Suprapubic skin (tissue), 4 donors: ENCODE measurements around the gene PROC. TPM values are rescaled to one million over a fixed set of nuclear protein-coding genes. Genes with fewer than 3 reads are reported as not detected.
"Not testable (repeated sequence)": the region's sequence is repeated elsewhere in the genome, so short reads cannot be mapped to it uniquely, and the experiment has no call there.

ENCODE experiments used
- DNase-seq, 2 donors: peaks; one replicate each; pipeline ENCODE4 v3.0.0-alpha.2; 2019; ENCODE audit warnings: low spot score in 2 of 2
- H3K27ac ChIP-seq: fragments of 200-600 bp; sonication (generic); one replicate; pipeline ENCODE4 v1.5.1; 2019
- H3K27me3 ChIP-seq: fragments of 200-600 bp; sonication (generic); one replicate; pipeline ENCODE4 v1.5.1; 2019
- H3K36me3 ChIP-seq: fragments of 200-600 bp; sonication (generic); one replicate; pipeline ENCODE4 v1.5.1; 2019
- H3K4me1 ChIP-seq: fragments of 200-600 bp; sonication (generic); one replicate; pipeline ENCODE4 v1.5.1; 2019
- H3K4me3 ChIP-seq: fragments of 200-600 bp; sonication (generic); one replicate; pipeline ENCODE4 v1.5.1; 2019; ENCODE audit warnings: mild to moderate bottlenecking
- H3K9me3 ChIP-seq: fragments of 200-600 bp; sonication (generic); one replicate; pipeline ENCODE4 v1.5.1; 2019
- EP300 ChIP-seq: sonication (generic); formaldehyde crosslinking; IDR thresholded peaks from one replicate; pipeline ENCODE4 v1.6.1; 2017; ENCODE audit warnings: antibody characterized with exemption
- POLR2A ChIP-seq, 2 donors: fragments of 450-650 bp; IDR thresholded peaks; one replicate each; pipeline ENCODE4 v1.6.1; 2017; ENCODE audit warnings: antibody characterized with exemption in 2 of 2, mild to moderate bottlenecking in 2 of 2, moderate library complexity in 2 of 2
- POLR2AphosphoS5 ChIP-seq, 3 donors: sonication (generic); formaldehyde crosslinking; IDR thresholded peaks; one replicate each; pipeline ENCODE4 v1.6.1; 2017; ENCODE audit warnings: antibody characterized with exemption in 3 of 3
- WGBS: methylation state at CpG from one replicate; pipeline ENCODE4 v1.1.5; 2018; 5-methylcytosine and 5-hydroxymethylcytosine counted together
- total RNA-seq, 4 donors: library from RNA; depleted of rRNA; stranded (reverse); fragments of >200 nt; gene quantifications; one replicate each; pipeline ENCODE4 v1.1.0, GENCODE V29; 2016
- TF ChIP-seq, protein P1 (sequence below), 2 donors: fragments of 200-600 bp in 1 of 2; fragments of 450-650 bp in 1 of 2; sonication (generic) in 1 of 2; IDR thresholded peaks; one replicate each; pipeline ENCODE4 v1.5.1; 2016 to 2019; ENCODE audit warnings: antibody characterized with exemption in 2 of 2, mild to moderate bottlenecking in 1 of 2, moderate library complexity in 1 of 2

Gene PROC
- total RNA-seq, 4 donors from 2014 or later: 0.36 to 7.1 TPM; not detected in 2

DNA sequence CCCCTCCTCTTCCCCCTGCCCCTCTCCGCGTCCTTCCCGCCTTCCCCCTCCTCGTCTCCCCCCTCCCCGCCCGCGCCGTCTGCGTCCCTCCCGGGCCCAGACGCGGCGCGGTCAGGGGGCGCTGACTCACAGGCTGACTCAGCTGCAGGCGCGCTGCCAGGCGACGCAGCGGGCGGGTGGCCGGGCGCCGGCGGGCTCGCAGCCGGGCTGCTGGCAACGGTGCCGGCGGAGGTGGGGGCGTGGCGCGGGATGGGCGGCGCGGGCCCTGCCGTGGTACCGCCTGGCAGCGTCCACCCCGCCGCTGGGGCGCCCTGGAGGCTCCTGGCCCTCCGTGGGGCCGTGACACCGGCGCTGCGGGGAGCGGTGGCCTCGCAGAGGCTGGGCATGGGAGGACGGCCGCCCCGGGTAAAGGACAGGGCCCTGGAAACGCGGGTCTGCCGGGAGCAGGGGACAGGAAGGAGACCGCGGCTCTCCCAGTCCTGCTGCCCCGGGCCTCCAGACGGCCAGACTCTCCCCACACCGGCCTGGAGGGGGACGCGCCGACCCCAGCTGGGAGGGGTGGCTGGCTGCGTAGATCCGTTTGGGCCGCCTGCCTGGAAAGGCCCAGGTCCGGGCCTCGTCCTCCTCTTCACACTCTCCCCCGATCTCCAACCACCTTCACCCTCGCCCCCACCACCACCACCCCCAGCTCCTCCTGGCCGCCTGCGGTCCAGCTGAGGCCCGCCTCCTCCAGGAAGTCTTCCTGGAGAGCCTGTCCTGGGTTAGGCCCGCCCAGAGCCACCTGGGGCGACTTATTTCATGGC lies 10.0 kb upstream of the PROC start:
- 59% methylated on average over 13 of the region's 75 CpGs for WGBS
- no peak for TF ChIP-seq EP300
- peak in 1 of 3 donors; percentile 78 for TF ChIP-seq POLR2AphosphoS5 (IDR thresholded peaks at IDR 0.05)
- TF ChIP-seq POLR2A (IDR thresholded peaks at IDR 0.05): peak in 1 of 2 donors; percentile 54
- peaks cover 54% of the 10 kb centered on the region for H3K4me1 ChIP-seq
- H3K27ac ChIP-seq: peak overlapping the region; percentile 94
- no peaks in the 10 kb centered on the region for H3K9me3 ChIP-seq
- no peaks in the 10 kb centered on the region for H3K36me3 ChIP-seq
- DNase-seq: peak; percentile 93
- H3K4me3 ChIP-seq: peak overlapping the region; percentile 54
- no peaks in the 10 kb centered on the region for H3K27me3 ChIP-seq

DNA sequence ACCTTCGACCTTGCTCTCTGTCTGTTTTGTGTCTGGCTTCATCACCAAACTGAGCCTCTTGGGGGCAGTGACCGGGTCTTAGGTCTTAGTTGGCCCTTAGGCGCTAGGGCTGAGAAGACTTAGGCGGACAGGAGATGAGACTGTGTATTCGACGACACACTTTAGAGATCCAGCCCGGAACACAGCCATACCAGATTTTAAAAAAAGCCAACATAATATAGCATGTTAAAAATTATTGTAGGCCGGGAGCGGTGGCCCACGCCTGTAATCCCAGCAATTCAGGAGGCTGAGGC lies 9.5 kb upstream of the PROC start:
- Histone ChIP-seq H3K27me3 (no peaks in the 10 kb centered on the region), H3K36me3 (no peaks in the 10 kb centered on the region), H3K4me1 (peaks cover 57% of the 10 kb centered on the region)

DNA sequence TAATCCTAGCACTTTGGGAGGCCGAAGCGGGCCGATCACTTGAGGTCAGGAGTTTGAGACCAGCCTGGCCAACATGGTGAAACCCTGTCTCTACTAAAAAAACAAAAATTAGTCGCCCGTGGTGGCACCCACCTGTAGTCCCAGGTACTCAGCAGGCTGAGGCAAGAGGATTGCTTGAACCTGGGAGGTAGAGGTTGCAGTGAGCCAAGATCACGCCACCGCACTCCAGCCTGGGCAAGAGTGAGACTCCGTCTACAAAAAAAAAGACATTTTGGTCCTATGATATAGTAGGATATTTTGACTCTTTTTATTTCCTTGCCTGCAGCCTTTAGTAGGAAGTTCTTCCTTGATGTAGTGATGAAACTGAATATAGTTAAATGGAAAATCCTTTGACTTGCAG lies 8.5 kb upstream of the PROC start:
- H3K27me3 ChIP-seq, H3K36me3 ChIP-seq, DNase-seq, H3K4me3 ChIP-seq, H3K9me3 ChIP-seq: not testable (repeated sequence)
- Histone ChIP-seq H3K4me1 (peaks cover 57% of the 10 kb centered on the region), H3K27ac (peak overlapping the region; percentile 63)
- WGBS: 95% methylated on average over 8 of the region's 8 CpGs

More for the DNA sequence above, 9.5 kb upstream of the PROC start:
- Histone ChIP-seq H3K4me3 (peak overlapping the region; percentile 54), H3K9me3 (no peaks in the 10 kb centered on the region), H3K27ac (peak overlapping the region; percentile 94)
- no peak for TF ChIP-seq EP300
- TF ChIP-seq POLR2A (IDR thresholded peaks at IDR 0.05): no peak
- TF ChIP-seq, protein P1, sequence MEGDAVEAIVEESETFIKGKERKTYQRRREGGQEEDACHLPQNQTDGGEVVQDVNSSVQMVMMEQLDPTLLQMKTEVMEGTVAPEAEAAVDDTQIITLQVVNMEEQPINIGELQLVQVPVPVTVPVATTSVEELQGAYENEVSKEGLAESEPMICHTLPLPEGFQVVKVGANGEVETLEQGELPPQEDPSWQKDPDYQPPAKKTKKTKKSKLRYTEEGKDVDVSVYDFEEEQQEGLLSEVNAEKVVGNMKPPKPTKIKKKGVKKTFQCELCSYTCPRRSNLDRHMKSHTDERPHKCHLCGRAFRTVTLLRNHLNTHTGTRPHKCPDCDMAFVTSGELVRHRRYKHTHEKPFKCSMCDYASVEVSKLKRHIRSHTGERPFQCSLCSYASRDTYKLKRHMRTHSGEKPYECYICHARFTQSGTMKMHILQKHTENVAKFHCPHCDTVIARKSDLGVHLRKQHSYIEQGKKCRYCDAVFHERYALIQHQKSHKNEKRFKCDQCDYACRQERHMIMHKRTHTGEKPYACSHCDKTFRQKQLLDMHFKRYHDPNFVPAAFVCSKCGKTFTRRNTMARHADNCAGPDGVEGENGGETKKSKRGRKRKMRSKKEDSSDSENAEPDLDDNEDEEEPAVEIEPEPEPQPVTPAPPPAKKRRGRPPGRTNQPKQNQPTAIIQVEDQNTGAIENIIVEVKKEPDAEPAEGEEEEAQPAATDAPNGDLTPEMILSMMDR (IDR thresholded peaks at IDR 0.05): no peak
- TF ChIP-seq POLR2AphosphoS5 (IDR thresholded peaks at IDR 0.05): no peak
- DNase-seq: no peak
- 91% methylated on average over 10 of the region's 10 CpGs for WGBS

DNA sequence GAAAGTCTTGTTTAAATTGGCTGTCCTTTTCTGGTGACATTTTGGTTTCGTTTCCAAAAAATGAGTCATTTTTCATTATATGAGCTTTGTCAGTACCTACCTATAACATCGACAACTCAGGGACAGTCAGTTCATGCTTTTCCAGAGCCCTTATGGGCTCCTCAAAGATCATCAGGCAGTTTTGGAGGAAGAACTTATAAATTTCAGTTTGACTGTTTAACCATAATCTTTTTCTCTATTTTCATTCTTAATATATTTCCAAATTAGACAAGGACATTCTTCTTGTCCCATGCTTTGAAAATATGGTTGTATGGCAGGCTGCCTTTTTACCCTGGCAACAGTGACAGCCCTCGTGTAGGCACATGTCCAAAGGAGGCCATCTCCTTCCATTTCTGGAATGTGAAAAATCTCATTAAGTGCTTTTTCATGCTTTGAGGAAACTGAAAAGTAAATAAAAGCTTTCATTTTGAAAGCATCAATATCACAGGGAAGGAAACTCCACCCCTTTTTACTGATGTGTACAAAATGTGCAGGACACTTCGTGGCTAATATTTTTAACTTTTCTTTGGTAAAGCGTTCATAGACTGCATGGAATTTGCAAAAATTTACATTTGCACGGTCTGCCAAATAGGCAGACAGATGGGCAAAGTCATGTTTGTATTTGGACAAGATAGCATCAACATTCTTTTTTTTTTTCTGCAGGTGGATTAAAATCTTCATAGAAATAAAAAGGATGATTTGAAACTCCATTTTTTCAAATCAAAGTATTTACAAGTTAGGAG lies 7.2 kb upstream of the PROC start:
- H3K9me3 ChIP-seq: no peaks in the 10 kb centered on the region
- no peaks in the 10 kb centered on the region for H3K27me3 ChIP-seq
- no peaks in the 10 kb centered on the region for H3K36me3 ChIP-seq
- no peak for TF ChIP-seq POLR2A (IDR thresholded peaks at IDR 0.05)
- TF ChIP-seq POLR2AphosphoS5 (IDR thresholded peaks at IDR 0.05): no peak
- TF ChIP-seq, protein P1 (IDR thresholded peaks at IDR 0.05): no peak
- TF ChIP-seq EP300: no peak
- H3K4me3 ChIP-seq: no peak overlapping the region
- H3K4me1 ChIP-seq: peaks cover 64% of the 10 kb centered on the region
- DNase-seq: no peak
- 9% methylated on average over 6 of the region's 6 CpGs for WGBS
- peak overlapping the region; percentile 63 for H3K27ac ChIP-seq

DNA sequence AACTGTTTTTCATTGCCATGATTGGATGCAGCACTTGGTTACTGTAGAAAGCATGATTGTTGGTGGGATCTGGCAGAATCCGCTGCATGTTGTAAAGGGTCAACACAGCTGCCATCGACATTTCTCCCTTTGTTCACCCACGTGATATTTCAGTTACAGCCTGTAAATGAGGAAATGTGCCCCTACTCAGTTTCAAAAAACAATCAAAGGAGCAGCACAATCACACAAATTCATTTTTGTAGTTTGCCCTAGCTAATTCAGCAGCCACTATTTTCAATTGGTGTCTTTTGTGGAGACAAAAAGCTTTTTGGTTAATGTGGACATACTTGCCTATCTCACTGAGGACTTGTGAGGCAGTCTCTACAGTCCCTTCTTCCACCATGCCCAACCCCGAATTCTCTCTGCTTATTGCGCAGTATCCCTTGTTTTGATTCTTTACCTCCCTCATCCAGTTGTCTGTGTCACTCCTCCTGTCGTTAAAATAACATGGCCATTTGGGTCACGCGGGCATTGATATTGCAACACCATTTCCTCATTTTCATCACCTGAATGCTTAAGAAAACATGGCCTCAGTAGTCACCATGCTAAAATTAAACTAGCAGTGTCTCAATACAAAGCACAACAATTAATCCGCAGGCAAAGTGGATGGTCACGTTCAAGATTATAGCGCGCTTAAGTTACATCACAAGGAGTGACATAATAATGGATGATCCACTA lies 6.4 kb upstream of the PROC start:
- no peaks in the 10 kb centered on the region for H3K27me3 ChIP-seq
- TF ChIP-seq POLR2A (IDR thresholded peaks at IDR 0.05): no peak
- TF ChIP-seq, protein P1 (IDR thresholded peaks at IDR 0.05): no peak
- no peak for TF ChIP-seq EP300
- TF ChIP-seq POLR2AphosphoS5 (IDR thresholded peaks at IDR 0.05): no peak
- peak overlapping the region; percentile 21 for H3K27ac ChIP-seq
- no peak overlapping the region for H3K4me3 ChIP-seq
- H3K9me3 ChIP-seq: no peaks in the 10 kb centered on the region
- H3K4me1 ChIP-seq: peaks cover 68% of the 10 kb centered on the region
- no peak for DNase-seq
- 75% methylated on average over 12 of the region's 12 CpGs for WGBS
- H3K36me3 ChIP-seq: no peaks in the 10 kb centered on the region

DNA sequence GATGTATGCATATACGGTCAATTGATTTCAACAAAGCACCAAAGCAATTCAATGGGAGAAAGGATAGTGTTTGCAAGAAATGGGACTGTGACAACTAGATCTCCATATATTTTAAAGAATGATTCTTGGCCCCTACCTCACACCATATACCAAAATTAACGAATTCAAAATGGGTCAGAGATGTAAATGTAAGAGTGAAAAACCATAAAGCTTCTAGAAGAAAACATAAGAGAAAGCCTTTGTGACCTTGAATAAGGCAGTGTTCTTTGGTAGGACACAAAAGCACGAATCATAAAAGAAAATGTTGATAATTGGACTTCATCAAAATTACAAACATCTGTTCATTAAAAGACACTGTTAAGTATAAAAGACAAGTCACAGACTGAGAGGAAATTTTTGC lies 5.0 kb upstream of the PROC start:
- 83% methylated on average over 3 of the region's 3 CpGs for WGBS
- Histone ChIP-seq H3K9me3 (no peaks in the 10 kb centered on the region), H3K27me3 (no peaks in the 10 kb centered on the region), H3K4me3 (no peak overlapping the region), H3K4me1 (peaks cover 59% of the 10 kb centered on the region), H3K36me3 (no peaks in the 10 kb centered on the region), H3K27ac (no peak overlapping the region)
- no peak for DNase-seq
- TF ChIP-seq, protein P1 (IDR thresholded peaks at IDR 0.05): no peak
- TF ChIP-seq EP300 (no peak), POLR2A (IDR thresholded peaks at IDR 0.05) (no peak), POLR2AphosphoS5 (IDR thresholded peaks at IDR 0.05) (no peak)
